ENCODE measurements around the gene B3GNT9. TPM values are rescaled to one million over a fixed set of nuclear protein-coding genes. Genes with fewer than 3 reads are reported as not detected.

The B3GNT9 gene
- 16.2 TPM for polyA plus RNA-seq (2013, experiment 1 of 2; ENCODE audit: insufficient read length)
- polyA plus RNA-seq (2013, experiment 2 of 2; ENCODE audit: insufficient read length) = 18.5 TPM

- DNase-seq = peak; percentile 74
These were observed at the start of gene B3GNT9 for GRCh38 chr16:67150833-67151396. B3GNT9 (minus strand) TSS chr16:67150998; CDS start chr16:67150485, 513 bp downstream.

- DNase-seq = no peak
These were observed 49.7 kb upstream of the B3GNT9 start for GRCh38 chr16:67200491-67200890.

- DNase-seq = no peak
These were observed 49.0 kb upstream of the B3GNT9 start for GRCh38 chr16:67199808-67200198.

GRCh38 chr16:67199011-67199807, 48.4 kb upstream of the B3GNT9 start, which contains the start of gene ELMO3:
ELMO3 (plus strand) TSS chr16:67199131; CDS start chr16:67199327, 196 bp downstream.
- DNase-seq = no peak

GRCh38 chr16:67198238-67198734, 47.5 kb upstream of the B3GNT9 start:
- DNase-seq = peak; percentile 26

GRCh38 chr16:67197704-67198103, 46.9 kb upstream of the B3GNT9 start:
- DNase-seq = no peak

- DNase-seq = no peak
These were observed 46.1 kb upstream of the B3GNT9 start for GRCh38 chr16:67196881-67197280.

- no peak for DNase-seq
These were observed 44.9 kb upstream of the B3GNT9 start for GRCh38 chr16:67195676-67196075.

- no peak for DNase-seq
These were observed 43.5 kb upstream of the B3GNT9 start for GRCh38 chr16:67194260-67194659.

GRCh38 chr16:67193536-67193935, 42.7 kb upstream of the B3GNT9 start:
- DNase-seq = no peak

- DNase-seq = no peak
These were observed 42.1 kb upstream of the B3GNT9 start for GRCh38 chr16:67192781-67193361.

GRCh38 chr16:67191995-67192681, 41.3 kb upstream of the B3GNT9 start, which contains the start of gene E2F4:
E2F4 (plus strand) TSS chr16:67192155; CDS start chr16:67192228, 73 bp downstream.
- peak; percentile 90 for DNase-seq

- DNase-seq = no peak
These were observed 40.7 kb upstream of the B3GNT9 start for GRCh38 chr16:67191411-67191994.

- no peak for DNase-seq
These were observed 39.9 kb upstream of the B3GNT9 start for GRCh38 chr16:67190448-67191399.

- DNase-seq = no peak
These were observed 39.2 kb upstream of the B3GNT9 start, which contains the start of gene EXOC3L1 for GRCh38 chr16:67190041-67190440. EXOC3L1 (minus strand) TSS chr16:67190136; CDS start chr16:67189676, 460 bp downstream.

GRCh38 chr16:67188798-67189197, 38.0 kb upstream of the B3GNT9 start:
- no peak for DNase-seq

GRCh38 chr16:67188323-67188722, 37.5 kb upstream of the B3GNT9 start:
- DNase-seq = no peak

GRCh38 chr16:67187175-67187890, 36.5 kb upstream of the B3GNT9 start:
- no peak for DNase-seq

GRCh38 chr16:67186550-67186950, 35.8 kb upstream of the B3GNT9 start:
- DNase-seq = no peak

GRCh38 chr16:67185651-67186134, 34.9 kb upstream of the B3GNT9 start:
- no peak for DNase-seq
